Measurements from ENCODE around the gene GOLGA6D.
"Not testable (repeated sequence)": the region's sequence is repeated elsewhere in the genome, so short reads cannot be mapped to it uniquely, and the experiment has no call there.

DNA sequence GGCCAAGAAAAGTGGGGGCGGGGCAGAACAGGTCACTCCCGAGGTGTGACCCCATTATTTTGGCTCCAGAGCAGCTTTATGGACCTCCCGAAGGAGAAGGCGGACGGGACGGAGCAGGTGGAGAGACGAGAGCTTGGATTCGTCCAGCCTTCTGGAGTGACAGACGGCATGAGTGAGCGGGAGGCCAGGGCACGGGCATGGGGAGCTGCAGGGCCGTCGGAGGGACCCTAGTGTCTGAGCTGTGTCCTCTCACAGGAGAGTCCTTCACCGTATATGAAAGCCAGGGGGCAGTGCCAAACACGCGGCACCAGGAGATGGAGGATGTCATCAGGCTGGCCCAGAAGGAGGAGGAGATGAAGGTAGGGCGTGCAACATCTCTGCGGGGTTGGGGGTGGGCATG is 11.0 kb downstream of the GOLGA6D start:
- not testable (repeated sequence) for TF ChIP-seq POLR2A, CHD1 (IDR thresholded peaks at IDR 0.05; ENCODE audit: low read depth, low read length)
- TF ChIP-seq, protein P1, sequence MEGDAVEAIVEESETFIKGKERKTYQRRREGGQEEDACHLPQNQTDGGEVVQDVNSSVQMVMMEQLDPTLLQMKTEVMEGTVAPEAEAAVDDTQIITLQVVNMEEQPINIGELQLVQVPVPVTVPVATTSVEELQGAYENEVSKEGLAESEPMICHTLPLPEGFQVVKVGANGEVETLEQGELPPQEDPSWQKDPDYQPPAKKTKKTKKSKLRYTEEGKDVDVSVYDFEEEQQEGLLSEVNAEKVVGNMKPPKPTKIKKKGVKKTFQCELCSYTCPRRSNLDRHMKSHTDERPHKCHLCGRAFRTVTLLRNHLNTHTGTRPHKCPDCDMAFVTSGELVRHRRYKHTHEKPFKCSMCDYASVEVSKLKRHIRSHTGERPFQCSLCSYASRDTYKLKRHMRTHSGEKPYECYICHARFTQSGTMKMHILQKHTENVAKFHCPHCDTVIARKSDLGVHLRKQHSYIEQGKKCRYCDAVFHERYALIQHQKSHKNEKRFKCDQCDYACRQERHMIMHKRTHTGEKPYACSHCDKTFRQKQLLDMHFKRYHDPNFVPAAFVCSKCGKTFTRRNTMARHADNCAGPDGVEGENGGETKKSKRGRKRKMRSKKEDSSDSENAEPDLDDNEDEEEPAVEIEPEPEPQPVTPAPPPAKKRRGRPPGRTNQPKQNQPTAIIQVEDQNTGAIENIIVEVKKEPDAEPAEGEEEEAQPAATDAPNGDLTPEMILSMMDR (conservative IDR thresholded peaks at IDR 0.05; ENCODE audit: low read depth, low read length): not testable (repeated sequence)
- TF ChIP-seq, protein P2, sequence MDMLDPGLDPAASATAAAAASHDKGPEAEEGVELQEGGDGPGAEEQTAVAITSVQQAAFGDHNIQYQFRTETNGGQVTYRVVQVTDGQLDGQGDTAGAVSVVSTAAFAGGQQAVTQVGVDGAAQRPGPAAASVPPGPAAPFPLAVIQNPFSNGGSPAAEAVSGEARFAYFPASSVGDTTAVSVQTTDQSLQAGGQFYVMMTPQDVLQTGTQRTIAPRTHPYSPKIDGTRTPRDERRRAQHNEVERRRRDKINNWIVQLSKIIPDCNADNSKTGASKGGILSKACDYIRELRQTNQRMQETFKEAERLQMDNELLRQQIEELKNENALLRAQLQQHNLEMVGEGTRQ (IDR thresholded peaks at IDR 0.05; ENCODE audit: low read depth, low read length): not testable (repeated sequence)
